ENCODE measurements around the gene TLX2. TPM values are rescaled to one million over a fixed set of nuclear protein-coding genes. Genes with fewer than 3 reads are reported as not detected.

Gene TLX2
- total and polyA plus RNA-seq, 2 donors (not counting 3 experiments of a cell fraction or from before 2014, with no cell fraction given), result not detected

- DNase-seq (ENCODE audit: low read depth, low spot score) (no peak), FAIRE-seq (no peak)
- H2AFZ ChIP-seq (ENCODE audit: low read depth, low read length), result no peak overlapping the region
- no peak overlapping the region for H3K27ac ChIP-seq (ENCODE audit: insufficient read depth, low read depth, low read length)
- no peak for TF ChIP-seq GATA2 (IDR thresholded peaks at IDR 0.05; ENCODE audit: insufficient read depth, insufficient read length, low read depth, low read length)
- TF ChIP-seq POLR2A (IDR thresholded peaks at IDR 0.05; ENCODE audit: low read depth, low read length), result no peak
- TF ChIP-seq, protein P1, sequence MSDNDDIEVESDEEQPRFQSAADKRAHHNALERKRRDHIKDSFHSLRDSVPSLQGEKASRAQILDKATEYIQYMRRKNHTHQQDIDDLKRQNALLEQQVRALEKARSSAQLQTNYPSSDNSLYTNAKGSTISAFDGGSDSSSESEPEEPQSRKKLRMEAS (IDR thresholded peaks at IDR 0.05; ENCODE audit: insufficient read depth, insufficient read length), result no peak
- no peak for TF ChIP-seq MYC (IDR thresholded peaks at IDR 0.05; ENCODE audit: low read depth, low read length)
- TF ChIP-seq, protein P2, sequence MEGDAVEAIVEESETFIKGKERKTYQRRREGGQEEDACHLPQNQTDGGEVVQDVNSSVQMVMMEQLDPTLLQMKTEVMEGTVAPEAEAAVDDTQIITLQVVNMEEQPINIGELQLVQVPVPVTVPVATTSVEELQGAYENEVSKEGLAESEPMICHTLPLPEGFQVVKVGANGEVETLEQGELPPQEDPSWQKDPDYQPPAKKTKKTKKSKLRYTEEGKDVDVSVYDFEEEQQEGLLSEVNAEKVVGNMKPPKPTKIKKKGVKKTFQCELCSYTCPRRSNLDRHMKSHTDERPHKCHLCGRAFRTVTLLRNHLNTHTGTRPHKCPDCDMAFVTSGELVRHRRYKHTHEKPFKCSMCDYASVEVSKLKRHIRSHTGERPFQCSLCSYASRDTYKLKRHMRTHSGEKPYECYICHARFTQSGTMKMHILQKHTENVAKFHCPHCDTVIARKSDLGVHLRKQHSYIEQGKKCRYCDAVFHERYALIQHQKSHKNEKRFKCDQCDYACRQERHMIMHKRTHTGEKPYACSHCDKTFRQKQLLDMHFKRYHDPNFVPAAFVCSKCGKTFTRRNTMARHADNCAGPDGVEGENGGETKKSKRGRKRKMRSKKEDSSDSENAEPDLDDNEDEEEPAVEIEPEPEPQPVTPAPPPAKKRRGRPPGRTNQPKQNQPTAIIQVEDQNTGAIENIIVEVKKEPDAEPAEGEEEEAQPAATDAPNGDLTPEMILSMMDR (IDR thresholded peaks at IDR 0.05; ENCODE audit: extremely low read depth in 1 of 2, insufficient read depth in 1 of 2, low read depth in 1 of 2, low read length in 2 of 2), result no peak
- TF ChIP-seq FOS (IDR thresholded peaks at IDR 0.05; ENCODE audit: borderline replicate concordance, insufficient read depth, low read length), result no peak
- no peak for TF ChIP-seq POLR2AphosphoS5 (IDR thresholded peaks at IDR 0.05; ENCODE audit: insufficient read depth, low read depth, low read length)
- no peak for TF ChIP-seq JUN (IDR thresholded peaks at IDR 0.05; ENCODE audit: borderline replicate concordance, insufficient read depth, insufficient read length, low read depth)
- TF ChIP-seq EZH2 (IDR thresholded peaks at IDR 0.05; ENCODE audit: borderline replicate concordance, low read depth, low read length, severe bottlenecking), result no peak
- H3K4me3 ChIP-seq (replicated peaks in 1 of 3; ENCODE audit: insufficient read depth in 1 of 3, low read depth in 1 of 3, low read length in 3 of 3), result no peak overlapping the region
- intact Hi-C loops (cut with micrococcal nuclease) (no loop called here), dilution Hi-C loops (cut with MboI; ENCODE audit: extremely low pct_ligation_motif_present, low sequenced_read_pairs) (no loop called here)
- no peaks in the 10 kb centered on the region for H3K79me2 ChIP-seq (ENCODE audit: control insufficient read depth, insufficient read depth, low read length)
- no TSS peak for BruUV-seq (replicated peaks)
- H3K36me3 ChIP-seq (ENCODE audit: control insufficient read depth in 2 of 2, extremely low read depth in 1 of 2, insufficient read depth in 2 of 2, low read length in 2 of 2), result peaks cover 0 to 10% of the 10 kb centered on the region in 2 experiments
- CTCF ChIA-PET, result interaction anchor here (1.8 kb wide), 1 partner anchor 51 kb away, joined by 5 read pairs; no protein-coding TSS in a partner anchor
- POLR2A ChIA-PET, result no interaction called here
- no peaks in the 10 kb centered on the region for H4K20me1 ChIP-seq (replicated peaks; ENCODE audit: control insufficient read depth, extremely low read depth, insufficient read depth, low read length)
- H3K9me3 ChIP-seq (replicated peaks; ENCODE audit: control insufficient read depth, insufficient read depth, low read length), result no peaks in the 10 kb centered on the region
- H3K9me1 ChIP-seq (replicated peaks; ENCODE audit: control insufficient read depth, extremely low read depth, insufficient read depth, low read length), result no peaks in the 10 kb centered on the region
- H3K4me1 ChIP-seq (ENCODE audit: control insufficient read depth, extremely low read depth, insufficient read depth, low read length), result no peaks in the 10 kb centered on the region
- no peak overlapping the region for H3K9ac ChIP-seq (replicated peaks; ENCODE audit: extremely low read depth, insufficient read depth, low read length)
- peaks cover 13% of the 10 kb centered on the region in 2 experiments for H3K27me3 ChIP-seq (ENCODE audit: control insufficient read depth in 2 of 2, insufficient read depth in 2 of 2, low read length in 2 of 2)
- H3K4me2 ChIP-seq (ENCODE audit: insufficient read depth, low read length), result no peak overlapping the region
Measured at GRCh38 chr2:74537140-74537539, 22.9 kb downstream of the TLX2 start.
